Adrenal gland (tissue), 12 donors: ENCODE results near the gene ENTREP3. TPM values are rescaled to one million over a fixed set of nuclear protein-coding genes. Genes with fewer than 3 reads are reported as not detected.

Source experiments
- DNase-seq, 7 donors: peaks; one replicate each; pipeline ENCODE4 v3.0.0-alpha.2; 2019 to 2020
- H3K27ac ChIP-seq, 5 donors: fragments of 200-600 bp; sonication (generic) in 4 of 5; 1 replicate in 3 of 5; 2 replicates in 2 of 5; pipeline versions ENCODE4 v1.5.1 to v1.8.0; 2016 to 2020; ENCODE audit warnings: mild to moderate bottlenecking in 1 of 5
- H3K27me3 ChIP-seq: fragments of 200-600 bp; 2 replicates; pipeline ENCODE4 v1.8.0; 2021
- H3K36me3 ChIP-seq, 2 donors: fragments of 200-600 bp; replicated peaks in 1 of 2; 1 replicate in 1 of 2; 2 replicates in 1 of 2; pipeline versions ENCODE4 v1.5.1 to v1.8.0; 2018 to 2022
- H3K4me1 ChIP-seq, 2 donors: fragments of 200-600 bp; replicated peaks in 1 of 2; 1 replicate in 1 of 2; 2 replicates in 1 of 2; pipeline versions ENCODE4 v1.5.1 to v1.8.0; 2018 to 2021
- H3K4me3 ChIP-seq, 4 donors: fragments of 200-600 bp; sonication (generic) in 3 of 4; one replicate each; pipeline ENCODE4 v1.5.1; 2016 to 2018
- H3K9me3 ChIP-seq, 3 donors: fragments of 200-600 bp; sonication (generic) in 1 of 3; replicated peaks in 1 of 3; 1 replicate in 2 of 3; 2 replicates in 1 of 3; pipeline versions ENCODE4 v1.5.1 to v1.8.0; 2016 to 2021
- POLR2A ChIP-seq, 2 donors: fragments of 450-650 bp; IDR thresholded peaks; one replicate each; pipeline ENCODE4 v1.6.1; 2017; ENCODE audit warnings: antibody characterized with exemption in 2 of 2, mild to moderate bottlenecking in 2 of 2, moderate library complexity in 1 of 2
- WGBS, 4 donors: extraction: QIAGEN DNeasy Blood & Tissue Kit in 2 of 4; methylation state at CpG; one replicate each; pipeline versions ENCODE4 v1.1.5 to v1.1.7; 2013 to 2017; 5-methylcytosine and 5-hydroxymethylcytosine counted together
- intact Hi-C, 2 donors: fragments of 100-400 bp; cut with DNase I; formaldehyde crosslinking; loops; one replicate each; pipeline versions ENCODE4 v1.14.1 to v1.15.0; 2022 to 2023
- polyA plus RNA-seq, 3 donors: library from polyadenylated mRNA; stranded (reverse); fragments of 200-250 nt in 2 of 3; fragments of 350-450 nt in 1 of 3; fragmentation: Illumina TruSeq in 1 of 3; extraction: RNeasy Lipid Tissue Mini Kit (QIAGEN cat#74804) in 1 of 3; gene quantifications; one replicate each; pipeline ENCODE4 v1.2.3, GENCODE V29; 2013 to 2014
- total RNA-seq, 9 donors: library from RNA; depleted of rRNA in 4 of 9; stranded (reverse); fragments of >200 nt in 4 of 9; fragments of 120-200 nt in 1 of 9; fragmentation: NEBNext Ultra II Directional in 1 of 9; extraction: Animal tissue kit (Norgen Biotek cat#: 25700) in 1 of 9; gene quantifications; one replicate each; pipeline versions ENCODE4 v1.1.0 to v1.2.4, GENCODE V29; 2013 to 2023
- TF ChIP-seq, protein P1 (sequence below), 6 experiments: fragments of 450-650 bp in 4 of 6; fragments of 200-600 bp in 2 of 6; sonication (generic) in 1 of 6; IDR thresholded peaks; 1 replicate in 5 of 6; 2 replicates in 1 of 6; pipeline versions ENCODE4 v1.5.1 to v1.8.0; 2016 to 2021; ENCODE audit warnings: antibody characterized with exemption in 6 of 6, mild to moderate bottlenecking in 2 of 6, moderate library complexity in 1 of 6
- donor health status: healthy with polysubstance abuse.
- donor health status: Bipolar disorder and iron deficiency.
- donor health status: DM: yes; HTN: yes; CAD: no.
- donor health status: DM: no; HTN: no; CAD: no.
- donor health status: DM: no; HTN: no; CAD: no.
- donor health status: DM: yes; HTN: yes; CAD: no.

The ENTREP3 gene
- total and polyA plus RNA-seq, 12 donors = 8.5 to 43.0 (median 26.4) TPM

DNA sequence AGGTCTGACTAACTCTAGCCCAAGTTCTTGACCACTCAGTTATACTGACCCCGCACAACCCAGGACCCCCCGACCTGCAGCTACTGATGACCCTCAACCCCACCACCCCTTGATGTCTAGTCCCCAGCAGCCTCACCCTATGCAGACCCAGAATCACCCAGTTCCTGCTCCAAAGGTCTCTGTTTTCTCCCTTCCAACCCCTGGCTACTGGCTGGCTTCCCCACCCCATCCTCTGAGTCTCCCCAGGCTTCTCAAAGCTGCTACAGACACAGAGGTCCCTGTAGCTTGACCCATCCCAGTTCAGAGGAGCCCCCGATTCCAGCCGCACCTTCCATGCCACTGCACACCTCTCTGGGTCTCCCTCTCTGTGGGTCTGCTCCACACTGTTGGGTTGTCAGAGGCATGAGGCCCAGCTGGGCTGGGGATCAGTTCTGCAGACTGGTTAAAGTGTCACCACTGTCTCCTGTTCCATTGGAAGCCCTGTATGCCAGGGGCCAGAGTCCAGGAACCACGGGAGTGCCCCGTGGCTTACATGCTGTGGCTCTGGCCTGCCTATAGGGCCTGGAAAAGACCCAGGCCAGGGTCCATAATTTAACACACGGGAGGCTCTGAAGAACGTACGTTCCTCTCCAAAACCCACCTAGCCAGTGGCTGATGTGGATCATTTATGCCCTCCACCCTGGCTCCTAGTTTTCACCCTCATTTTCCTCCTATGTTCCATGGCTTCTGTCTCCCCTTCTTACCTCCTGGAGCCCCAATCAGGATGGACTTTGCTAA lies 45.5 kb upstream of the ENTREP3 start:
- no peaks in the 10 kb centered on the region for H3K36me3 ChIP-seq
- TF ChIP-seq, protein P1, sequence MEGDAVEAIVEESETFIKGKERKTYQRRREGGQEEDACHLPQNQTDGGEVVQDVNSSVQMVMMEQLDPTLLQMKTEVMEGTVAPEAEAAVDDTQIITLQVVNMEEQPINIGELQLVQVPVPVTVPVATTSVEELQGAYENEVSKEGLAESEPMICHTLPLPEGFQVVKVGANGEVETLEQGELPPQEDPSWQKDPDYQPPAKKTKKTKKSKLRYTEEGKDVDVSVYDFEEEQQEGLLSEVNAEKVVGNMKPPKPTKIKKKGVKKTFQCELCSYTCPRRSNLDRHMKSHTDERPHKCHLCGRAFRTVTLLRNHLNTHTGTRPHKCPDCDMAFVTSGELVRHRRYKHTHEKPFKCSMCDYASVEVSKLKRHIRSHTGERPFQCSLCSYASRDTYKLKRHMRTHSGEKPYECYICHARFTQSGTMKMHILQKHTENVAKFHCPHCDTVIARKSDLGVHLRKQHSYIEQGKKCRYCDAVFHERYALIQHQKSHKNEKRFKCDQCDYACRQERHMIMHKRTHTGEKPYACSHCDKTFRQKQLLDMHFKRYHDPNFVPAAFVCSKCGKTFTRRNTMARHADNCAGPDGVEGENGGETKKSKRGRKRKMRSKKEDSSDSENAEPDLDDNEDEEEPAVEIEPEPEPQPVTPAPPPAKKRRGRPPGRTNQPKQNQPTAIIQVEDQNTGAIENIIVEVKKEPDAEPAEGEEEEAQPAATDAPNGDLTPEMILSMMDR (IDR thresholded peaks at IDR 0.05) = no peak
- no peak for TF ChIP-seq POLR2A (IDR thresholded peaks at IDR 0.05)
- no peaks in the 10 kb centered on the region for H3K9me3 ChIP-seq
- no peak overlapping the region for H3K4me3 ChIP-seq
- no peaks in the 10 kb centered on the region for H3K4me1 ChIP-seq
- no peak overlapping the region for H3K27ac ChIP-seq
- WGBS, 4 donors = 79 to 87% (median 84%) methylated on average over 9 of the region's 9 CpGs
- DNase-seq = no peak
- H3K27me3 ChIP-seq = peaks cover 5% of the 10 kb centered on the region
- intact Hi-C loops = no loop called here

DNA sequence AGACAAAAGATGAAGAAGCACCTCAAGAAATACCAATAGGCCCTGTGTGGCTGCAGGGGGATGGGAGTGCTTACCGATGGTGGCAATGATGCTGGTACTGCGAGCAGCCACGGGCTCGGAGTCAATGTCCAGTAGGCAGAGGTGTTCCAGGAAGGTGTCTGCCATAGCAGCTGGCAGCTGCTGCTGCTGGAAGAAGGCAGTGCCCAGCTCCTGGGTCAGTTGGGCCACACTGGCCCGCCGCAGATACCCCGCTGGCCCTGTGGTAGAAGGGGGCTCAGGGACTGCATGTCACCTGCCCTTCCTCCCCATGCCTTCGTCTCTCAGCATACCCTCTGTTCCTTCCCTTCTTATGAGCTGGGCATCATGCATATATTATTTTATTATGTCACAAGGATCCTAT lies 44.7 kb upstream of the ENTREP3 start:
- WGBS, 4 donors = 87 to 95% (median 90%) methylated on average over 8 of the region's 8 CpGs

DNA sequence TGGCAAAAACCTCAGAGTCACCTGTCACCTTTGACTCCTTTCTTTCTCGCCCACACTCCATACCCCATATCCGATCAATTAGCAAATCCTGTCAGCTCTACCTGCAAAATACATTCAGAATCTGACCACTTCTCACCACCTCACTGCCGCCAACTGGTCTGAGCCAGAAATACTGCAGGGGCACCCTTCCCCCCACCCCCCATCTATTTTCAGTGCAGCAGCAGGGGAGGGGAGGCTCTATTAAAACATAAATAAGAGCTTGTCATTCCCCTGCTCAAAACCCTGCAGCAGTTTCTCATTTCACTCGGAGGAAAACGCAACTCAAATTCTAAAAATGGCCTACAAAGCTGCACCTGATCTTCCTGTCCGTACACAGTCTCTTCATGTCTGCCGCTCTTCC lies 42.1 kb upstream of the ENTREP3 start:
- Histone ChIP-seq H3K4me1 (no peaks in the 10 kb centered on the region), H3K27ac (no peak overlapping the region), H3K27me3 (peaks cover 20% of the 10 kb centered on the region), H3K4me3 (no peak overlapping the region), H3K9me3 (no peaks in the 10 kb centered on the region), H3K36me3 (no peaks in the 10 kb centered on the region)
- no peak for TF ChIP-seq POLR2A (IDR thresholded peaks at IDR 0.05)
- TF ChIP-seq, protein P1 (IDR thresholded peaks at IDR 0.05) = no peak
- 70 to 78% (median 76%) methylated on average over 7 of the region's 7 CpGs for WGBS, 4 donors
- intact Hi-C loops = no loop called here
- DNase-seq = no peak

More for the DNA sequence above, 44.7 kb upstream of the ENTREP3 start:
- Histone ChIP-seq H3K9me3 (no peaks in the 10 kb centered on the region), H3K4me3 (no peak overlapping the region), H3K36me3 (no peaks in the 10 kb centered on the region), H3K27me3 (peaks cover 12% of the 10 kb centered on the region), H3K4me1 (no peaks in the 10 kb centered on the region), H3K27ac (no peak overlapping the region)
- DNase-seq = no peak
- TF ChIP-seq POLR2A (IDR thresholded peaks at IDR 0.05) = no peak
- TF ChIP-seq, protein P1 (IDR thresholded peaks at IDR 0.05) = no peak
- intact Hi-C loops = no loop called here

DNA sequence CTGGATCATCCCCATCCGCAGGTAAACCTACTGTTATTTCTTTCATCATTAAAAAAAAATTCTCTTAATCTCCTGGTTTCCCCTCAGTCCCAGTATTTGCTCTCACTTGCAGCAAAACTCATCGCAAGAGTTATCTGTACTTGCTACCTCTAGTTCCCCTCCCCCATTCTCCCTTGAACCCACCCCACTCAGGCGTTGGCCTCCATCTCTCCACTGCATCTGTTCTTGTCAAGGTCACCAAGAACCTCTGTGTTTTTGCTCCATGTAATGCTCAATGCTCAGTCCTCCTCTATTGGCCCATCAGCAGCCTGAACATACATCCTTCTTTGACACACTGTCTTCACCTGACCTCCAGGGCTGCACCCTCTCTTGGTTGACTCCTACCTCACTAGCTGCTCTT lies 41.4 kb upstream of the ENTREP3 start:
- TF ChIP-seq, protein P1 (IDR thresholded peaks at IDR 0.05) = no peak
- TF ChIP-seq POLR2A (IDR thresholded peaks at IDR 0.05) = no peak
- Histone ChIP-seq H3K4me1 (no peaks in the 10 kb centered on the region), H3K36me3 (no peaks in the 10 kb centered on the region), H3K4me3 (no peak overlapping the region), H3K27me3 (peaks cover 20% of the 10 kb centered on the region), H3K9me3 (no peaks in the 10 kb centered on the region), H3K27ac (no peak overlapping the region)
- DNase-seq = no peak
- intact Hi-C loops = no loop called here
- 65 to 71% (median 71%) methylated on average over 3 of the region's 3 CpGs for WGBS, 4 donors
